ENCODE results near the gene CCNJ.

DNA sequence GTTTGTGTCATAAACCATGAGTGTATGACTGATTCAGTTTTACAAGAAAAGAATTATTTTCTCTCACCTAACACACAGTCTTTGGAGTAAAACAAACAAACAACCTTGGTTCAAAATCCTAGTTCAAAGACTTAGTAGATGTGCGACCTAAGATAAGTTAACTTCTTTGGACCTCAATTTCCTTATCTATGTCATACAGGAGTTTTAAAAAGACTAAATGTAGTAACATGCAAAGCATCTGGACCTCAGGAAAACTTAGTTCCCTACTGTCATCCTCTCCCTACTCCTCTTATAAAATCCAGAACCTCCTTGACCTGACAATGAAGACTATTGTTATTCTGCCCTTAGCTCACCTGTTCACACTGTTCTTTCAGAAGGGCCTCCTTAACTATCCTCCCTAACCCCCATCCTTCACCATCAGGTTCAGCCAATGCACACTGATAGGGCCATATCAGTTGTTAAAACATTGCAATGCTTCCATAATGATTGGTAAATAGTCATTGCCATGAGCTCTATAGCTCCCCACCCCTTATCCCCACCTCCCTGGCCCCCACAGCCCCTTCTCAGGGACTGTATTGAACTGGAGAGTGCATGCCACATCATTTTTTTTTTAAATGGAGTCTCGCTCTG is 28.8 kb upstream of the CCNJ start:
- TF ChIP-seq, protein P1, sequence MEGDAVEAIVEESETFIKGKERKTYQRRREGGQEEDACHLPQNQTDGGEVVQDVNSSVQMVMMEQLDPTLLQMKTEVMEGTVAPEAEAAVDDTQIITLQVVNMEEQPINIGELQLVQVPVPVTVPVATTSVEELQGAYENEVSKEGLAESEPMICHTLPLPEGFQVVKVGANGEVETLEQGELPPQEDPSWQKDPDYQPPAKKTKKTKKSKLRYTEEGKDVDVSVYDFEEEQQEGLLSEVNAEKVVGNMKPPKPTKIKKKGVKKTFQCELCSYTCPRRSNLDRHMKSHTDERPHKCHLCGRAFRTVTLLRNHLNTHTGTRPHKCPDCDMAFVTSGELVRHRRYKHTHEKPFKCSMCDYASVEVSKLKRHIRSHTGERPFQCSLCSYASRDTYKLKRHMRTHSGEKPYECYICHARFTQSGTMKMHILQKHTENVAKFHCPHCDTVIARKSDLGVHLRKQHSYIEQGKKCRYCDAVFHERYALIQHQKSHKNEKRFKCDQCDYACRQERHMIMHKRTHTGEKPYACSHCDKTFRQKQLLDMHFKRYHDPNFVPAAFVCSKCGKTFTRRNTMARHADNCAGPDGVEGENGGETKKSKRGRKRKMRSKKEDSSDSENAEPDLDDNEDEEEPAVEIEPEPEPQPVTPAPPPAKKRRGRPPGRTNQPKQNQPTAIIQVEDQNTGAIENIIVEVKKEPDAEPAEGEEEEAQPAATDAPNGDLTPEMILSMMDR (IDR thresholded peaks at IDR 0.05; ENCODE audit: low read length), result no peak
- no peak for TF ChIP-seq EZH2 (IDR thresholded peaks at IDR 0.05; ENCODE audit: borderline replicate concordance, low read length)

Measured in OCI-LY1 (cell line).